Peyer's patch (tissue), 4 donors: ENCODE measurements around the gene SRSF11.

Experiments used
- POLR2A ChIP-seq, 2 donors: fragments of 450-650 bp; IDR thresholded peaks; one replicate each; pipeline ENCODE4 v1.5.1; 2017; ENCODE audit warnings: antibody characterized with exemption in 2 of 2, mild to moderate bottlenecking in 2 of 2, moderate library complexity in 2 of 2
- TF ChIP-seq, protein P1 (sequence below), 6 experiments: fragments of 450-650 bp in 4 of 6; fragments of 200-600 bp in 2 of 6; sonication (generic) in 1 of 6; IDR thresholded peaks; one replicate each; pipeline ENCODE4 v1.5.1; 2017 to 2019; ENCODE audit warnings: antibody characterized with exemption in 6 of 6, mild to moderate bottlenecking in 3 of 6, moderate library complexity in 1 of 6

- TF ChIP-seq, protein P1, sequence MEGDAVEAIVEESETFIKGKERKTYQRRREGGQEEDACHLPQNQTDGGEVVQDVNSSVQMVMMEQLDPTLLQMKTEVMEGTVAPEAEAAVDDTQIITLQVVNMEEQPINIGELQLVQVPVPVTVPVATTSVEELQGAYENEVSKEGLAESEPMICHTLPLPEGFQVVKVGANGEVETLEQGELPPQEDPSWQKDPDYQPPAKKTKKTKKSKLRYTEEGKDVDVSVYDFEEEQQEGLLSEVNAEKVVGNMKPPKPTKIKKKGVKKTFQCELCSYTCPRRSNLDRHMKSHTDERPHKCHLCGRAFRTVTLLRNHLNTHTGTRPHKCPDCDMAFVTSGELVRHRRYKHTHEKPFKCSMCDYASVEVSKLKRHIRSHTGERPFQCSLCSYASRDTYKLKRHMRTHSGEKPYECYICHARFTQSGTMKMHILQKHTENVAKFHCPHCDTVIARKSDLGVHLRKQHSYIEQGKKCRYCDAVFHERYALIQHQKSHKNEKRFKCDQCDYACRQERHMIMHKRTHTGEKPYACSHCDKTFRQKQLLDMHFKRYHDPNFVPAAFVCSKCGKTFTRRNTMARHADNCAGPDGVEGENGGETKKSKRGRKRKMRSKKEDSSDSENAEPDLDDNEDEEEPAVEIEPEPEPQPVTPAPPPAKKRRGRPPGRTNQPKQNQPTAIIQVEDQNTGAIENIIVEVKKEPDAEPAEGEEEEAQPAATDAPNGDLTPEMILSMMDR (IDR thresholded peaks at IDR 0.05) = no peak
- TF ChIP-seq POLR2A (IDR thresholded peaks at IDR 0.05) = no peak
These were observed 503 bp upstream of the SRSF11 start for GRCh38 chr1:70220517-70221237.
